HFFc6 (cell line): Measurements from ENCODE around the gene PITPNB. TPM values are rescaled to one million over a fixed set of nuclear protein-coding genes. Genes with fewer than 3 reads are reported as not detected.

Source experiments
- DNase-seq: peaks from one replicate; pipeline ENCODE4 v3.0.0-alpha.2; 2018
- H3K27ac Mint-ChIP-seq: 2 replicates; pipeline ENCODE4 v1.8.0; 2020; ENCODE audit warnings: mild to moderate bottlenecking, mixed read lengths
- H3K27me3 Mint-ChIP-seq: 2 replicates; pipeline ENCODE4 v1.8.0; 2021; ENCODE audit warnings: mild to moderate bottlenecking, moderate library complexity, mixed read lengths; ENCODE audit not compliant: insufficient read depth
- H3K36me3 Mint-ChIP-seq: 2 replicates; pipeline ENCODE4 v1.8.0; 2021; ENCODE audit warnings: low read depth, mixed read lengths
- H3K4me1 Mint-ChIP-seq: 2 replicates; pipeline ENCODE4 v1.8.0; 2020; ENCODE audit warnings: low read depth, mixed read lengths
- H3K4me3 Mint-ChIP-seq: 2 replicates; pipeline ENCODE4 v1.8.0; 2020; ENCODE audit warnings: mild to moderate bottlenecking, moderate library complexity, mixed read lengths
- H3K9me3 Mint-ChIP-seq: 2 replicates; pipeline ENCODE4 v1.8.0; 2020; ENCODE audit warnings: mild to moderate bottlenecking, mixed read lengths
- total RNA-seq, 6 experiments: library from RNA; stranded (reverse); fragmentation: NEBNext Ultra II Directional; extraction: Animal tissue kit (Norgen Biotek cat#: 25700); gene quantifications; 2 replicates in 1 of 6; 3 replicates in 5 of 6; pipeline ENCODE4 v1.2.3, GENCODE V29; 2021
- TF ChIP-seq, protein P1 (sequence below): fragments of 200-600 bp; sonication (generic); IDR thresholded peaks from 2 replicates; pipeline ENCODE4 v1.5.0; 2021; ENCODE audit warnings: antibody characterized with exemption, mild to moderate bottlenecking

PITPNB gene
- total RNA-seq, 6 experiments from 2014 or later, result 54.3 to 80.5 (median 74.8) TPM

DNA sequence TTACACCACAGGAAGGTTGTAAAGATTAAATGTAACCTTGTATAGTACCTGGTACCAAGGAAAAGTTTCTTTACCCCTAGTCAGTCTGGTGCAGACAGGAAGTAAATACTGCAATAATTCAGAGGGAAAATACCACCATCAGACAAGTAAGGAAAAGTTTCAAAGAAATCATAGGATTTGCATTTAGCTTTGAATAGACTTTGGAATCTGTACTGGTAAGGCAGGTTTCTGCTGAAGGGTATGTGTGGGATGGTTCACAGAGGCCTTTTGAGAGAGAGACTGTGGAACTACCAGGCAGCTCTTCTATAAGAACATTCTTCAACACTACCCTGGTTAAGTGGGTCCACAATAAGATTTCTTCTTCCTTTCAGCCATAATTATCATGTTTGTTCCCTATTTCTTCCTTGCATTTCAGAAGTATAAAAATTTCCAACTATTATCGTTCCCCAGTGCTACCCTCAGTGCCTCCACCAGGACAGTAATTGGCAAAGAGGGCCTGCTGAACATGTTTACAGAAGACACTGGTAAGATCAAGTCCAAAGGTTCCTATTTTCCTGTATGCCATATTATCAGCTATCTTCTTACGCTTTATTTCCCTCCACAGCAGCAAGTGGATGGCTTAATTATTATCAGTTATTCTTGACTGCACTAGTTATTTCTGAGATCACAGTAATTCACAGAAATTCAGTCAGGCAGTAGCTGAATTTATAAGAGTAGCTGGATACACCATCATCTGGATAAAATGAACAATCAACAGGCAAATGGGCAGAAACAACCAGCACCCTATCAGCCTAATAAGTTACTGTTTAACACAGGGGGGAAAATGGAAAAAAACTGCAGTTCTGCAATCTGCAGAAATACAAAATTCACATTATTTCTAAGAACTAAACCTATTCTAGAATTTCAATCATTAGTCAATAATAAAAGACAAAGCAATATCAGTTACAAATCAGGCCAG lies 48.5 kb downstream of the PITPNB start:
- peaks cover 49% of the 10 kb centered on the region for H3K4me1 Mint-ChIP-seq
- H3K9me3 Mint-ChIP-seq, result no peaks in the 10 kb centered on the region
- DNase-seq, result no peak
- H3K27me3 Mint-ChIP-seq, result peaks cover 2% of the 10 kb centered on the region; the same call in 1 of the 2 replicates
- TF ChIP-seq, protein P1, sequence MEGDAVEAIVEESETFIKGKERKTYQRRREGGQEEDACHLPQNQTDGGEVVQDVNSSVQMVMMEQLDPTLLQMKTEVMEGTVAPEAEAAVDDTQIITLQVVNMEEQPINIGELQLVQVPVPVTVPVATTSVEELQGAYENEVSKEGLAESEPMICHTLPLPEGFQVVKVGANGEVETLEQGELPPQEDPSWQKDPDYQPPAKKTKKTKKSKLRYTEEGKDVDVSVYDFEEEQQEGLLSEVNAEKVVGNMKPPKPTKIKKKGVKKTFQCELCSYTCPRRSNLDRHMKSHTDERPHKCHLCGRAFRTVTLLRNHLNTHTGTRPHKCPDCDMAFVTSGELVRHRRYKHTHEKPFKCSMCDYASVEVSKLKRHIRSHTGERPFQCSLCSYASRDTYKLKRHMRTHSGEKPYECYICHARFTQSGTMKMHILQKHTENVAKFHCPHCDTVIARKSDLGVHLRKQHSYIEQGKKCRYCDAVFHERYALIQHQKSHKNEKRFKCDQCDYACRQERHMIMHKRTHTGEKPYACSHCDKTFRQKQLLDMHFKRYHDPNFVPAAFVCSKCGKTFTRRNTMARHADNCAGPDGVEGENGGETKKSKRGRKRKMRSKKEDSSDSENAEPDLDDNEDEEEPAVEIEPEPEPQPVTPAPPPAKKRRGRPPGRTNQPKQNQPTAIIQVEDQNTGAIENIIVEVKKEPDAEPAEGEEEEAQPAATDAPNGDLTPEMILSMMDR, result no peak
- H3K36me3 Mint-ChIP-seq, result peaks cover 24% of the 10 kb centered on the region
- H3K4me3 Mint-ChIP-seq, result no peak overlapping the region
- H3K27ac Mint-ChIP-seq, result no peak overlapping the region

DNA sequence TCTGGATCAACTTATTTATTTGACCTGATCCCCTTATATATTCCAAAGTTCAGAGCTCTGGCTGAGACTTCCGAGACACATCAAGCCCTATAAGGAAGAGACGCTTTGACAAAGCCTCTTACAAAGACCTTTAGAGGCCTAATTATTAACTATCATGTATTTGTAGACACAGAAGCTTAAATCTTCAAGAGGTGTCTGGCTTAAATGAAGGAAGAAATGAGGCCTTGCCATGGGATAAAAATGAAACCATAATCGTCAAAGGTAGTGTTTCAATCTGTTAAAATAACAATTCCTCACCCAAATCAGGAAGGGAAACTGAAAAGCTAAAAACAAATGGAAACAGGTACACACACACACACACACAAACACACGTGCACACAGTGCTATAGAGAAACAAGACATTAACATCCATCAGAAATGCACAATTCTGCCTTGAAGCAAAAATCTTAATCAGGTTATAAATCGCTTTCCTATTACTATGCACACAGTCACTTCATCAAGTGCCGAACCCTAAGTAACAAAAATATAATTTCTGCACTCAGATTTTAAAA lies 50.2 kb downstream of the PITPNB start:
- TF ChIP-seq, protein P1, result no peak
- Mint-ChIP-seq H3K36me3 (peaks cover 24% of the 10 kb centered on the region), H3K4me3 (no peak overlapping the region; the same call in 1 of the 2 replicates), H3K27me3 (no peaks in the 10 kb centered on the region; the same call in 1 of the 2 replicates), H3K4me1 (peaks cover 52% of the 10 kb centered on the region), H3K27ac (peak overlapping the region; percentile 66), H3K9me3 (no peaks in the 10 kb centered on the region)
- no peak for DNase-seq

DNA sequence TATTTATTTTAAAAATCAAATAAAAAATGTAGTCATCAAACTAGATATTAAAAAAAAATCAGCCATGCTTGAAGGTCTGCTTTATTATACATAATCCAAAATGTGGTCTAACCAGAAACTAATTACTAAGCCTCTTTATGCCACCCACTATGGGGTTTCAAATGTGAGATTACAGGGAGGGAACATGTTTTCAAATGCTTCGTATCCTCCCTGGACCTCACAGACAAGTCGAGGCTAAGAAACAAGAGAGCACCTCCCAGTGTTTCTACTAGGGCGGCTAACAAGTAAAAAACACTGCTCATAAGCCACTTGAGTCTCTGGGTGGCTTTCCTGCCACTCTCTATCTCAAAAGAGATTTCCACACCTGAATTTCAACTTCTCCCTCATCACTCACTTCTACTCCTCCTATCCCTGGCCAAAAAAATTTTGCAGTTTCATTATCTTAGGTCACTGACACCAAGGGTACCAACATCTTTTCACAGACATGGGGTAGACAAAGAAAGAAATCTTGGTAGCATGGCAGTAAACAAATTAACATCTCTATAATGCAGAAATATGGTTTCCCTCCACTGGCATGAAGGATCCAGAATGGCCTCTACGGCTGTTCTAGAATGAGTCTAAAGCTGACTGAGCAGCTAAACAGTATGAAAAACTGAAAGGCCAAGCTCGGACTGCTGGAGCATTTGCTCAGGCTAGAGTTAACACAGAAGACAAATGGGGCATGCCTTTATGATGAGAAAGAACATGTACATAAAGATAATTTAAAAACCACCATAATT lies 50.9 kb downstream of the PITPNB start:
- Mint-ChIP-seq H3K36me3 (peaks cover 20% of the 10 kb centered on the region), H3K27ac (peak overlapping the region; percentile 66), H3K27me3 (no peaks in the 10 kb centered on the region; the same call in 1 of the 2 replicates), H3K4me3 (peak overlapping the region; percentile 31), H3K4me1 (peaks cover 59% of the 10 kb centered on the region), H3K9me3 (no peaks in the 10 kb centered on the region)
- TF ChIP-seq, protein P1, result no peak
- no peak for DNase-seq

DNA sequence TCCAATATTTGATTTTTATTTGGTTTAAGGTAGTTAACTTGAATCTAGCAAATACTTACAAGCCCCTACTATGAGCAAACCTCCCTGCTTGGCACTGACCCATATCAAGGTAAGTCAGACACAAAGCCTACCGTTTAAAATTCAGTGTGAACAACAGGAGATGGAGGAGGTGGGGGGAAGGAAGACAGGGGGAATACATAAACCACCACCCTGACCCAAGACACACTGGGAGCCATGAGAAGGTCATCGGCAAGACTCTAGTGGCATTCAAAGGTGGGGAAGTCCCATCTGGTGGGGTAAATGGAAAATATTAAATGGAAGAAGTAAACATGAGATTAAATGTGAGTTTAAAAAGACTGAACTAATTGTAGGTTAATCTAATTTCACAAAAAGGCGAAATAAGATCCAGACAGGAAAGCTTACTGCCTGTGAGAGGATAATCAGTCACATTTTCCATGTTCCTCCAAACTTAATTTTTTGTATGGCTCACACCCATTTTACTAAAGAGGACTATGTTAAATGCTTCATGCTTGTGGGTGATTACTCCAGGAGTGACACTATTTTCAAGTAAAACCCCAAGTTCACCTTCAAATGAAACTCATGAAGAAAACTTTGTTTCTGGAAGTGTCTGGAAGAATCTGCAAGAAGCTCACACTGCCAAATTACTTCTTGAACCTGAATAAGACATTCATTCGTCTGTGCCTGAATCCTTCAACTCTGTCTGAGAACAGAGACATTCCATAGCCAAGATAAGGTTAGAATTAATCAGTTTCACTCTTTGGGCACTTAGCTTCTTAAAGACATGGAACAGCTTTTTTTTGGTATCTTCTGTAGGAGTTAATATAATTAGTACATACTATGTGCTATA lies 51.7 kb downstream of the PITPNB start:
- Mint-ChIP-seq H3K27me3 (no peaks in the 10 kb centered on the region; the same call in 1 of the 2 replicates), H3K36me3 (peaks cover 20% of the 10 kb centered on the region), H3K27ac (peak overlapping the region; percentile 95), H3K9me3 (no peaks in the 10 kb centered on the region), H3K4me1 (peaks cover 63% of the 10 kb centered on the region), H3K4me3 (peak overlapping the region; percentile 83; the same call in 1 of the 2 replicates)
- no peak for DNase-seq
- TF ChIP-seq, protein P1, result no peak
